GM08714 (cell line): ENCODE data around the gene SEPTIN10.

Experiments
- H3K4me3 ChIP-seq: fragments of 200-500 bp; sonication (Bioruptor generic); 2 replicates; pipeline ENCODE4 v1.5.1; 2014; ENCODE audit warnings: mild to moderate bottlenecking, low read length, inconsistent platforms
- ZNF274 ChIP-seq: IDR thresholded peaks from 2 replicates; pipeline ENCODE4 v1.6.1; 2012; ENCODE audit warnings: mild to moderate bottlenecking, low read depth, low read length

SEPTIN10 gene

DNA sequence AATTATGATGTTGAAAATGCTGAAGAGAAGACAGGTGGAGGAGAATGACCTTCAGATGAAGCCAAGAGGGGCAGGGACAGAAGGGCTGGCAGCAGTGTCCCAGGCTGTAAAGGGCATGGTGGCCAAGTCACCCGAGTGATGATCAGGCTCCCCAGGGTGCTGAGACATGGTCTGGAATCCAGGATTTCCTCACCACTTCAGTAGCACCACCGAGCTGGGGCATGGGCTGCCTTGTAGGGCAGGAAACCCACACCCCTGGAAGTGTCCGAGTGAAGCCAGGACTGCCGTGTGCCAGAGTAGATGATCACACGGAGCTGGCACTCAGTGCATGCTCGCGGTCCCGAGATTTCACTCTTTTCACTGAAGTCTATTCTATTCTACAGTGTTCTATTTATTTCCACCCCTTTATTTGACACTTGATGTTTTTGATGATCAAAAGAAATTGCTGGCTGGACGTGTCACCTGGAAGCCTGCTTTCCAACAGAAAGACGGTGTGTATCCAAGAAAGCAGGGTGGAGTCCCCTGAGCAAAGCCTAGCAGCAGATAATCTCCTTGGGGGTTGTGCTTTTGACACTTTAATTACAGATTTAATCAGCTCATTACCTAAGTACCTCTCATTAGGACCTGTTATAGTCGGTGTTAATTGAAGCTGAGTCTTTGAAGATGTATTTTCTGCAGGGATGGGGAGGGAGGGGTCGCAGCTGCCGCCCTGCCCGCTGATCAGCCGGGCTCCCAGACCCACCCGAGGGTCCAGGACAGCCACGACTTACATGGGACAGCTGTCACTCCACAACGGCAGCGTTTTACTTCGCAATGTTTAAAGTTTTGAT lies 92.3 kb downstream of the SEPTIN10 start:
- no peak for TF ChIP-seq ZNF274
- H3K4me3 ChIP-seq = no peak overlapping the region

DNA sequence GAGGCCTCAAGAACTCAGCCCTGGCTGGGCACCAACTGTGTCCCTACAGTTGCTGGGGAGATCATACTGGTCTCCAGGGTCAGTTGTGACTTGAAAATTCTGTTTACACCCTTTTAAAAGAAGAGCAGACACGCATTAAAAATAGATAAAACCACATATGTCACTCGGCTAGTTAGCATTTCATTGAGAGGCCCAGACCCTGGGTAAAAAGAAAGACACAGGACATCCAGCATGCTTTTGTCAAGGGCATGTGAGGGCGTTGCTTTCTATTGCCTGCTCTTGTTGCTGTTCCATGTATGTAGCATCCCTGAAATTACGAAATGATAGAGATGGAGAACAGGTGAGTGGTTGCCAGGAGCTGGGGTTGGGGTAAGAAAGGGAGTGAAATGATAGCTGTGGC lies 94.3 kb downstream of the SEPTIN10 start:
- TF ChIP-seq ZNF274 = no peak
- H3K4me3 ChIP-seq = no peak overlapping the region

DNA sequence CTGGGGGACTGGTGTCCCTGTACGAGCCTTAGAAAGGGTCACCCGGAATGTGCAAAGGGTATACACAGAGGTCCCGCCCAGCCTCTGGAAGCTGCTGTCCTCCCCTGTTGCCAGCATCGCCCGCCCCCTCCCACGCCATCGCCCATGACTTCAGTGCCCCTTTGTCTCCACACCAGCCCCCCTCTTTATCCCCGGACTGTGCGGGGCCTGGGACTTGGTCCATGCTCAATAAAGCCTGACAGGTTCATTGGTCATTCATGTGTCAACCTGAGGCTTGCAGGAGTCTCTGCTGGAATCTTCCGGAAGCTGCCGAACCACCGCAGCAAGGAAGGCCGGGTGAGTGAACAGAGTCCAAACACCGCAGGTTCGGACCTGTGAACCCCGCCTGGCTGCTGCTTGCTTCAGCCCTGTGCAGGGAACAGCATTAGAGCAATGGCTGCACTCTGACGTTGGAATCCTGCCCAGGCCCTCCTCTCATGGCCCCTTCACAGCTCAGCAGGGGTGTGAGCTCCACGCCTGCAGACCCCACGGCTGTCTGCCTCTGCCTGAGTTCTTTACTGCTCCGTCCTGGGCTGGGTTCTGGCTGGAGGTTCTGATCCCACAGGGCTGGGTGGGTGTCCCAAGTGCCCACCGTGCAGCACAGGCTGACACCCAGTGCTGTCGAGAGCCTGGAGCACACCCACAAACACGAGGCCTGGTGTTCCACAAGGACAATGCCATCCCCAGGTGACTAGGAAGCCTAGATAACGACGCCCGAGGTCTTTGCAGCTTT lies 96.5 kb downstream of the SEPTIN10 start:
- TF ChIP-seq ZNF274 = no peak
- H3K4me3 ChIP-seq = no peak overlapping the region

DNA sequence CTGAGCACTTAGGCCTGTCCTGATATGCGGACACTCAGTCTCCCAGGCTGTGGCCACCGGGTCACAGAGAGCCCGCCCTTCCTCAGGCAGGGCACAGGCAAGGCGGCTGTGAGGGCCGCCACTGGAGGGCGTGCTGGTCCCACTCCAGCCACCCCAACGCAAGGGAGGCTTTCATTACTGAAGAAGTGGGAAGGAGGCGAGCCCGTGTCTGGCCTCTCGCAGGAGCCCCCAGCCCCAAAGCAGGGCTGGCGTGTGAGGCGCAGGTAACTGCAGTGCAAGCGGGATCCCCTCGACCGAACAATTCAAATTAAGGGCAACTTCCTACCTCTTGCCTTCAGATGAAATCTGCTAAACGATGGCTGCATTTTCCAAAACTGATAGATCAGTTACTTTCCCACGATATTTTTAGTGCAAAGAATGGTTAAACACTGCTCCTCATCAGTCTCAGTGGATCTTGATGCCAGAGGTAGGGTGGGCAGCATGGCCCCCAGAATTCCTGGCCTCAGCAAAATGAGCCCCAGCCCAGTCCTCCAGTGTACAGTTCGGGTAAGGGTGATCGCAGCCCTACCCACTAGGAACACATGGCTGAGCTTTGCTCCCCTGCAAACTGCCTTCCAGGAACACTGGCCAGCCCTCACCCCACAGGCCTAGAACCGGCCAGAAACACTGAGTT lies 97.2 kb downstream of the SEPTIN10 start:
- no peak for TF ChIP-seq ZNF274
- no peak overlapping the region for H3K4me3 ChIP-seq

DNA sequence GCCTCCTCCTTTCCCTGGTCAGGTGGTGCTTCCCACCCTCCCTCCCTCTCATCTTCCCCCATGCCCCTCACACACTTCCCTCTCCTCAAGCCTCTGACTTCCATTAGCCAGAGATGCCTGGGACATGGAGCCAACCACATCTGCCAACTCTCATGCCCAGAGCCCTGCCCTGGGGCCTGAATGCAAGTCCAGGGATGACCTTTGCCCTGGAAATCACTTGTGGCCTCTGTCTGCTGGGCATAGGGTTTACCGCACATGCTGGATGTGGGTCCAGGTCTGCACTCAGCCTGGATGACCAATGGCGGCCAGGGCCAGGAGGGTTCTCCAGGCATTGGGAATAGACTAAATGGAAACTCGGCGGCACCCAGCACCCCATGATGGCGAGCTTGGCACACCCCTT lies 98.9 kb downstream of the SEPTIN10 start:
- H3K4me3 ChIP-seq = no peak overlapping the region
- TF ChIP-seq ZNF274 = no peak

DNA sequence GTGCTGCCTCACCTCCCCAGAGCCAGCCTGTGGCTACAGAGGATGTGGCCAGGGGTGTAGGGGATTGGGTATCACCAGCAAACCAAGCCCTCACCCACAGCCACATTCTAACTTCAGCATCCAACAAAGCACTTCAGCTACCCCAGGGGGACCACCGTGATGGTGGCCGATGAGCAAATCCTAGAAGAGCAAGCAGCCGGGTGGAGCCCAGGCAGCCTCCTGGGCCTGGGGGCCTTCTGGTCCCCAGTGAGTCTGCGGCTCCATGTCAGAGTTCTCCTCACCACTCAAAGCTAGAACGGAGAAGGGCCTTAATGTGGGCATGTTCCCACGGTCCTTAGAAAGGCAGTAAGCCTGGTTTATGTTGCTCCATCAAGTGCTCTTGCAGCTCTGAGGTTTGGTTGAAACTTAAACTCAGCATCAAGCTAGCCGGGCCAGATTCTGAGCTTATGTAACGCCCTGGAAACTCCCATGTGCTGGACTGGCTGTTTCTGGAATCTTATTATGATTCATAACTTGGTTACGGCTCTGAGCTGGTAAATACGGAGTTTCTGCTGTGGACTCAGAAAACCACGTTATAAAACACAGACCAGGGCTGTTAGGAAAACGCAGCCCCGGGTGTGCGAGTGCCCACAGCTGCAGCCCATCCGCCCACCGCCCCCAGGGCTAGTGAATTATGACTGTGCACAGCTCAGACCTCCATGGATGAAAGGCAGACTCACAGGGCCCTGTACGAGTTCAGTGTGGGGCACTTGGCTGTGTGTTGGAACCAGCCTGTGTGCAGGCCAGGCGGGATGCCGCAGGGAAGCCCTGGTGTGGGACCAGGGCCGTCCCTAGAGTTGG lies 99.8 kb downstream of the SEPTIN10 start:
- no peak overlapping the region for H3K4me3 ChIP-seq
- no peak for TF ChIP-seq ZNF274

DNA sequence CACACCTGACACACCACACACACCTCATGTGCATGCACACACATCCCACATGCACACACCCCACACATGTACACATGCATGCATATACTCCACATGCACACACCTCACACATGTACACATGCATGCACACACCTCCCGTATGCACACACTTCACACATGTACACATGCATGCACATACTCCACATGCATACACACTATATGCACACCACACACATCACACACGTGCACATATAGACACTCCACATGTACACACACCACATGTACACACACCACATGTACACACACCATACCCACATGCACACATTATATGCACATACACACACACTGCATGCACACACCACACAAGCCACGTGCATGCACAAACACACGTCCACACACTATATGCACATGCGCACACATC lies 100.5 kb downstream of the SEPTIN10 start:
- TF ChIP-seq ZNF274 = no peak
- no peak overlapping the region for H3K4me3 ChIP-seq

DNA sequence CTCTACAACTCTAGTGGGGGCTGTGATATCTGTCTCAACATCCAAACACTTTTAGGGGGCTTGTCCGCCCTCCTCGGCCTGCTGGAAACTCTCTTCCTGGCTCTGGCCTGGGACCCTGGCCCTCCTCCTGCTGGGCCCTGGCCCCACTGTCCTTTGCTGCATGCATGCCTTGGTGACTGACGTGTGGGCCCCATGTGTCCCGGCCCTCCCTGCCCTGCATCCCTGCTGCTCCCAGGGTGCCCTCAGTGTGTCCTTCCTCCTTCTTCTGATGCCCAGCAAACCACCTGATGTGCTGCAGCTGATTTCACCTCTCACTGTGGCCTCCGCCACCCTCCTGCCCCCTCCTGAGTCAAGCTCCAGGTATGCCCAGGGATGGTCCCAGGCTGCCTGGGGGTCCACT lies 101.7 kb downstream of the SEPTIN10 start:
- no peak overlapping the region for H3K4me3 ChIP-seq
- TF ChIP-seq ZNF274 = no peak

DNA sequence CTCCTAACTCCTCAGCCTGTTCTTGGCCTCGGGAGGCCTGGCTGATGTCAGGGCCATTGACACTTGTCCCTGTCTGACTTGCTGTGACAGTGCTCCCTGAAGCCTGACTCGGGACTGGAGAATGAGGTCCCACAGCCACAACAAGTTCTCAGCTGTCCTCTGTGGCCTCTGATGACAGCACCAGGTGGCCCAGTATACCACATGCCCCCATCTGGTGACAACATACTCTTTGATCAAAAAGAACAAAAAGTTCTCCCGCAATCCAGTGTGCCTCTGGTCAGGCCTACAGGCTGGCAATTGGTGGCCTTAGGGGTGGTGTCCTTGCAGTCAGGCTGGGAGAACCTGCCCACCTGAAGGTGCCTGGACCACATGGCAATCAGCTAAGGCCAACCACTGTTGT lies 102.6 kb downstream of the SEPTIN10 start:
- TF ChIP-seq ZNF274 = no peak
- H3K4me3 ChIP-seq = no peak overlapping the region

DNA sequence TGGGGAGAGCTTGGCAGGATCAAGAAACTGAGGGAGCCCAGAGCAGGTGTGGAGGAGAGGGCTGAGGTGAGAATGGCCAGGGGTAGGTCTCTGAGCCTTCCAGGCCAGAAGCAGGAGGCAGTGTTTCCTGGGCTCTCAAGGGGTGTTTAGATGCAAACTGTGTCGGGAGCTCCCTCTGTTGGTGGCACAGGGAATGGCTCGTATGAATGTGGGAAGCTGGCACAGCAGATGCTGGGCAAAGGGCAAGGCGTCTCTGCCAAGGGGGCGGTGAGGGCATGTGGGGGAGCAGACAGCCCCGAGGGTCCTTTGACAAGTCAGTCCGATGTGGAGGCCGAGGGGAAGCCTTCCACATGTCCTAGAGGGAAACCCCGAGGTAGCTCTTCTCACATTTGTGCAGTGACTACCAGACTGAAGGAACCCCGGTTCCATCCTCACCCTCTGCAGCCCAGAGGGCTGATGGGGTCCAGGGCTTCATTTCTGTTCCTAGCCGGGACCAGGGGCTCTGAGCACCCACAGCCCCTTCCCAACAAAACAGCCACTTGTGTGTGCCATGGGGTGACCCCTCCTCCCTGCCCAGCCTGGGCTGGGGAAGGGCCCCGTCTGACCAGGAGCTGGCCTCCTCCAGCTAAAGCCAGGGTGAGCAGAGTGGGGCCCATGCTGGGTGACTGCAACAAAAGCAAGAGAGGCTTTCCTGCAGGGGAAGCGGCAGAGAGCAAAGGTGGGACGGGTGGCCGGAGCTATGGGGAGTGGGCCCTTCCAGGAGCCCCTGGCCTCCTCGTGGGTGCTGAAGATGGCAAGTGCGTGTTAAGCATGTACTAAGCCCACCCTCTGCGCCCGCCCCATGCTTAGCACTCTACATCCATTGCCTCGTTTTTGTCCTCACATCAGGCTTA lies 103.4 kb downstream of the SEPTIN10 start:
- H3K4me3 ChIP-seq = no peak overlapping the region
- no peak for TF ChIP-seq ZNF274

DNA sequence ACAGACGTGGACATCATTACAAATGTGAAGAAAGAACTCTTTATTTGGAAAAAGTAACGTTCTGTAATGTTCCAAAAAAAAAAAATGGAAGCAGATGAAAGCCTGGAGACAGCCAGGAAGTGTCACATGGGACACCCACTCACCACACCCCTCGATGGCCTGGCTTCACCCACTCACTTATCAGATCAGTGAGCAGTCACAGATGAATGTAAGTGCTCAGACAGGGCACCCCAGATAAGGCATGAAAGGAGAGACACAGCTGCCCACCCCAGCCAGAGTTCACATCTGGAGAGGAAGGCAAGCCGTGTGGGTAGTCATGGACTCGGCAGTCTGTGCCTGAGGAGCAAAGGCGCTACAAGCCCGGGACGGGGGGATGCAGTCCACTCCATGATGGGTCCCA lies 105.2 kb downstream of the SEPTIN10 start:
- H3K4me3 ChIP-seq = no peak overlapping the region
- no peak for TF ChIP-seq ZNF274

DNA sequence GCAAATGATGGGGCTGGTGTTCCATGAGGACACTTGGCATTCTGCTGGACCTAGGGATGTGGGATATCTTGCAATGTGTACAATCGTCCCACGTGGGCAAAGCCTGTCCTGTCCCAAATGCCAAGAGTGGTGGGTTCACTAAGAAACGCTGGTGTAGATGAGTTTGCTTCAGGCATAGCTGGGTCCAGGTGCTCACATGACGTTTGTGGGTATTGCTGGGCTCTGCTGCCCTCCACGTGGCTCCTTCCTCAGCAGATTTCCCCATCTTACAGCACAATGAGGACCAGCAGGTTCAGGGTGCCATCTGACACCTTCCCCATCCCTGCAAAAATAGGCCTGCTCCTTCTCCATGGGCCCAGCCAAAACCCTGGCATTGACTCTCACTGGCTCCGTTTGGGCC lies 105.9 kb downstream of the SEPTIN10 start:
- TF ChIP-seq ZNF274 = no peak

DNA sequence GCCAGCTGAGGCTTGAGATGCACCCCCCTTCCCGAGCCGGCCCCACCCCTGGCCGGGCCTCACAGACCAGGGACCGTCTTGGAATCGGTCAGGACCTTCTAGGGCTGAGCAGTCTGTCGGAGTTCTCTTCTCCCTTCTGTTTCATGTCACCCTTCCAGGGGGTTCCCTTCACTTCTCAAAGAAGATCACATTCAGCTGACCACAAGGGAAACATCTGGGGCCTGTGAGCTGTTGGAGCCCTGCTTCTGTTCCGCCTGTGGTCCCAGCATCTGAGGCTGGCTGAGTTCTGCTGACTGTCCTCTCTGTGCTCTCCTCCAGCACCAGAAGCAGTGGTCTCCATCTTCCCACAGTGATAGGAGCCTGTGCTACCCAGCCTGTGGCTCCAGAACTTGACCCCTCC lies 106.5 kb downstream of the SEPTIN10 start:
- no peak overlapping the region for H3K4me3 ChIP-seq
- no peak for TF ChIP-seq ZNF274

More for the DNA sequence above, 105.9 kb downstream of the SEPTIN10 start:
- H3K4me3 ChIP-seq = no peak overlapping the region
